Fibroblast of the aortic adventitia (primary cell): ENCODE results near the gene SLC41A3. TPM values are rescaled to one million over a fixed set of nuclear protein-coding genes. Genes with fewer than 3 reads are reported as not detected.

Experiments
- DNase-seq: peaks from one replicate; pipeline ENCODE4 v3.0.0-alpha.2; 2010; ENCODE audit warnings: low read depth
- H3K4me3 ChIP-seq: 2 replicates; pipeline ENCODE4 v1.5.1; 2011; ENCODE audit warnings: low read depth, mild to moderate bottlenecking, control low read depth, low read length, moderate library complexity
- CTCF ChIP-seq: IDR thresholded peaks from 2 replicates; pipeline ENCODE4 v1.5.1; 2011; ENCODE audit warnings: mild to moderate bottlenecking, low read length, control low read depth, inconsistent platforms; ENCODE audit not compliant: insufficient read depth
- total RNA-seq: library from RNA; depleted of rRNA; stranded (reverse); fragments of >200 nt; gene quantifications from 2 replicates; pipeline ENCODE4 v1.2.3, GENCODE V29; 2012; ENCODE audit warnings: low replicate concordance

The SLC41A3 gene
- total RNA-seq, 1 donor: 40.0 TPM

GRCh38 chr3:126035362-126036050 lies 48.4 kb downstream of the SLC41A3 start:
- no peak for DNase-seq
- TF ChIP-seq CTCF: no peak
- H3K4me3 ChIP-seq: no peak overlapping the region

- peak; percentile 24 for DNase-seq
- no peak for TF ChIP-seq CTCF
Measured at GRCh38 chr3:126034481-126035361, 49.2 kb downstream of the SLC41A3 start.

GRCh38 chr3:126033765-126034164 lies 50.2 kb downstream of the SLC41A3 start:
- H3K4me3 ChIP-seq: no peak overlapping the region
- no peak for TF ChIP-seq CTCF
- no peak for DNase-seq

More at GRCh38 chr3:126034481-126035361, 49.2 kb downstream of the SLC41A3 start:
- H3K4me3 ChIP-seq: no peak overlapping the region

GRCh38 chr3:126033051-126033745 lies 50.7 kb downstream of the SLC41A3 start:
- no peak overlapping the region for H3K4me3 ChIP-seq
- TF ChIP-seq CTCF: no peak
- no peak for DNase-seq

GRCh38 chr3:126031981-126032471 lies 51.9 kb downstream of the SLC41A3 start:
- no peak for TF ChIP-seq CTCF
- DNase-seq: no peak
- H3K4me3 ChIP-seq: no peak overlapping the region

- no peak overlapping the region for H3K4me3 ChIP-seq
- TF ChIP-seq CTCF: no peak
- no peak for DNase-seq
Measured at GRCh38 chr3:126030455-126030854, 53.5 kb downstream of the SLC41A3 start.
